SK-N-SH (cell line): ENCODE measurements around the gene SNRPA1. TPM values are rescaled to one million over a fixed set of nuclear protein-coding genes. Genes with fewer than 3 reads are reported as not detected.
A peak's percentile ranks its signal among the peaks of the same experiment; 100 is the strongest.

Source experiments
- CTCF ChIA-PET: fragments of 300-600, 350-600 bp; formaldehyde crosslinking; extraction: SDS; loops from one replicate; lab custom pipeline; 2021; lab: Yijun Ruan, JAX
- POLR2A ChIA-PET: fragments of 350-600 bp; sonication (Branson Sonifier 250); formaldehyde crosslinking; extraction: SDS; loops from one replicate; lab custom pipeline; 2020; ENCODE audit warnings: antibody characterized with exemption, inconsistent platforms; lab: Yijun Ruan, JAX
- DNase-seq: peaks from one replicate; pipeline ENCODE4 v3.0.0; 2012
- H2AFZ ChIP-seq: fragments of 200-600 bp; sonication (generic); 2 replicates; pipeline ENCODE4 v1.8.1; 2016; ENCODE audit warnings: antibody characterized with exemption, mild to moderate bottlenecking, low read depth
- H3F3A ChIP-seq: fragments of 200-600 bp; sonication (generic); replicated peaks from 2 replicates; pipeline ENCODE3; 2016; ENCODE audit warnings: antibody characterized with exemption, mild to moderate bottlenecking; ENCODE audit not compliant: insufficient read depth
- H3K27ac ChIP-seq, 2 experiments: fragments of 200-500 bp in 1 of 2; fragments of 200-600 bp in 1 of 2; sonication (Bioruptor generic) in 1 of 2; sonication (generic), shearing (Covaris generic) in 1 of 2; 2 replicates each; pipeline versions ENCODE4 v1.5.1 to v1.6.1; 2014 to 2016; ENCODE audit warnings: low read depth in 2 of 2, inconsistent platforms in 1 of 2, low read length in 1 of 2, mild to moderate bottlenecking in 1 of 2, mixed read lengths in 1 of 2
- H3K27me3 ChIP-seq: fragments of 200-600 bp; sonication (generic), shearing (Covaris generic); 2 replicates; pipeline ENCODE4 v1.6.1; 2016; ENCODE audit warnings: mixed run types; ENCODE audit not compliant: insufficient read depth
- H3K36me3 ChIP-seq, 2 experiments: fragments of 200-500 bp in 1 of 2; fragments of 200-600 bp in 1 of 2; sonication (Bioruptor generic) in 1 of 2; sonication (generic) in 1 of 2; replicated peaks in 1 of 2; 2 replicates each; pipeline versions ENCODE3 to v1.5.1; 2014 to 2016; ENCODE audit warnings: low read length in 1 of 2, mild to moderate bottlenecking in 1 of 2; ENCODE audit not compliant: insufficient read depth in 2 of 2, control insufficient read depth in 1 of 2
- H3K4me1 ChIP-seq, 2 experiments: fragments of 200-500 bp in 1 of 2; fragments of 200-600 bp in 1 of 2; sonication (Bioruptor generic) in 1 of 2; sonication (generic), shearing (Covaris generic) in 1 of 2; 2 replicates each; pipeline versions ENCODE4 v1.5.1 to v1.6.1; 2014 to 2016; ENCODE audit warnings: low read depth in 1 of 2, low read length in 1 of 2, mixed run types in 1 of 2; ENCODE audit not compliant: insufficient read depth in 2 of 2, control insufficient read depth in 1 of 2
- H3K4me2 ChIP-seq: fragments of 200-600 bp; sonication (generic), shearing (Covaris generic); 2 replicates; pipeline ENCODE4 v1.6.1; 2017; ENCODE audit warnings: mixed run types
- H3K4me3 ChIP-seq, 2 experiments: fragments of 200-500 bp in 1 of 2; fragments of 200-600 bp in 1 of 2; sonication (Bioruptor generic) in 1 of 2; sonication (generic), shearing (Covaris generic) in 1 of 2; 2 replicates each; pipeline versions ENCODE4 v1.5.1 to v1.8.1; 2014 to 2016; ENCODE audit warnings: low read depth in 2 of 2, inconsistent platforms in 1 of 2, low read length in 1 of 2, mild to moderate bottlenecking in 1 of 2, mixed read lengths in 1 of 2, moderate library complexity in 1 of 2
- H3K79me2 ChIP-seq: fragments of 200-600 bp; sonication (generic); 2 replicates; pipeline ENCODE4 v1.8.1; 2017; ENCODE audit warnings: mild to moderate bottlenecking; ENCODE audit not compliant: insufficient read depth
- H3K9ac ChIP-seq: fragments of 200-600 bp; sonication (generic); 2 replicates; pipeline ENCODE4 v1.6.1; 2017; ENCODE audit warnings: mixed run types
- H3K9me2 ChIP-seq: fragments of 200-600 bp; sonication (generic); 2 replicates; pipeline ENCODE4 v1.6.1; 2017; ENCODE audit warnings: mixed run types
- H3K9me3 ChIP-seq: fragments of 200-600 bp; sonication (generic); 2 replicates; pipeline ENCODE4 v1.6.1; 2017; ENCODE audit warnings: mixed run types, mild to moderate bottlenecking, moderate library complexity
- H4K20me1 ChIP-seq: fragments of 200-600 bp; sonication (generic); 2 replicates; pipeline ENCODE4 v1.6.1; 2017; ENCODE audit warnings: mild to moderate bottlenecking, mixed run types; ENCODE audit not compliant: insufficient read depth
- CHD2 ChIP-seq: fragments of 150-350 bp; IDR thresholded peaks from 2 replicates; pipeline ENCODE4 v1.6.1; 2018; ENCODE audit warnings: low read length; ENCODE audit not compliant: partially characterized antibody
- CTCF ChIP-seq: fragments of 200-600 bp; sonication (generic); IDR thresholded peaks from 2 replicates; pipeline ENCODE4 v1.6.1; 2017; ENCODE audit warnings: antibody characterized with exemption, mild to moderate bottlenecking, moderate library complexity
- EP300 ChIP-seq, 2 experiments: IDR thresholded peaks; 2 replicates each; pipeline versions ENCODE4 v1.4.0 to v1.6.1; 2012; ENCODE audit warnings: borderline replicate concordance in 1 of 2, low read depth in 1 of 2, low read length in 1 of 2
- FOXJ3 ChIP-seq: sonication (generic); formaldehyde crosslinking; IDR thresholded peaks from 2 replicates; pipeline ENCODE4 v1.5.1; 2020; ENCODE audit warnings: mild to moderate bottlenecking, missing genetic modification reagents
- GATA2 ChIP-seq: sonication (generic); formaldehyde crosslinking; IDR thresholded peaks from 2 replicates; pipeline ENCODE4 v1.5.0; 2020; ENCODE audit warnings: mild to moderate bottlenecking, missing genetic modification reagents
- MAX ChIP-seq: IDR thresholded peaks from 2 replicates; pipeline ENCODE4 v1.4.0; 2012; ENCODE audit warnings: low read depth
- MXI1 ChIP-seq: IDR thresholded peaks from 2 replicates; pipeline ENCODE4 v1.6.1; 2012; ENCODE audit warnings: mild to moderate bottlenecking, low read depth, low read length, improper control_type of control experiment
- PBX3 ChIP-seq: IDR thresholded peaks from 2 replicates; pipeline ENCODE4; 2012
- RCOR1 ChIP-seq: fragments of 150-350 bp; IDR thresholded peaks from 2 replicates; pipeline ENCODE4 v1.6.1; 2017; ENCODE audit warnings: antibody characterized with exemption, low read length
- SMC3 ChIP-seq: IDR thresholded peaks from 2 replicates; pipeline ENCODE4 v1.6.1; 2012; ENCODE audit warnings: low read depth, low read length, improper control_type of control experiment
- TCF12 ChIP-seq: IDR thresholded peaks from 2 replicates; pipeline ENCODE4 v1.4.0; 2012
- USF1 ChIP-seq: IDR thresholded peaks from 2 replicates; pipeline ENCODE4 v1.4.0; 2012; ENCODE audit warnings: low read depth, borderline replicate concordance
- whole genome bisulfite sequencing: methylation state at CpG from one replicate; pipeline ENCODE4 v1.1.6; 2017; ENCODE audit warnings: low lambda C conversion rate; 5-methylcytosine and 5-hydroxymethylcytosine counted together
- polyA plus RNA-seq, 3 experiments: library from polyadenylated mRNA; depleted of rRNA; stranded (reverse); fragments of >200 nt; gene quantifications; 2 replicates each; pipeline ENCODE4 v1.2.3, GENCODE V29; 2012

The SNRPA1 gene
- polyA plus RNA-seq, 1 of the 3 experiments (the other 2 are of a cell fraction) = 62.3 TPM

- Histone ChIP-seq H3K79me2 (peaks cover 31% of the 10 kb centered on the region), H3K36me3 (peaks cover 54 to 57% of the 10 kb centered on the region in 2 experiments), H3K27ac (peak overlapping the region in 1 of 2 experiments; percentile 74; a peak in 2 of 4 replicates), H3F3A (peaks cover 11% of the 10 kb centered on the region), H3K27me3 (no peaks in the 10 kb centered on the region), H3K9ac (no peak overlapping the region), H3K4me2 (no peak overlapping the region), H3K4me1 (peaks cover 3 to 29% of the 10 kb centered on the region in 2 experiments; a peak in 2 of 4 replicates), H4K20me1 (peaks cover 13% of the 10 kb centered on the region), H3K9me3 (no peaks in the 10 kb centered on the region), H2AFZ (no peak overlapping the region), H3K9me2 (no peaks in the 10 kb centered on the region), H3K4me3 (no peak overlapping the region)
- ChIA-PET POLR2A (no interaction called here), CTCF (interaction anchor here (1.2 to 2.8 kb wide), 10 partner anchors 14 to 601 kb away, joined by 3 to 13 read pairs (median 6); partner anchors contain the start of gene SNRPA1)
- TF ChIP-seq SMC3 (no peak), GATA2 (CRISPR knock-in tag) (peak; percentile 82), TCF12 (no peak), EP300 (IDR thresholded peaks at IDR 0.05; ENCODE audit: borderline replicate concordance in 1 of 2, low read depth in 1 of 2, low read length in 1 of 2) (peak in 1 of 2 experiments; percentile 57; a peak in 1 of 4 replicates), PBX3 (no peak), CHD2 (peak; percentile 43), FOXJ3 (0 out of 2 replicates have a peak, but pooled peaks have one; percentile 25), MXI1 (peak; percentile 56; the same call in 1 of the 2 replicates), RCOR1 (peak; percentile 22; the same call in 1 of the 2 replicates), MAX (no peak)
- DNase-seq = peak; percentile 79
- WGBS = 72% methylated on average over 9 of the region's 9 CpGs
Measured at GRCh38 chr15:101272584-101272983, 22.5 kb downstream of the SNRPA1 start.

- POLR2A ChIA-PET = interaction anchor here (0.7 kb wide), 1 partner anchor 12 kb away, joined by 3 read pairs; no protein-coding TSS in a partner anchor
- Histone ChIP-seq H3K4me2 (no peak overlapping the region), H3K9me2 (no peaks in the 10 kb centered on the region), H3K4me1 (peaks cover 0 to 24% of the 10 kb centered on the region in 2 experiments; a peak in 2 of 4 replicates), H3K27me3 (no peaks in the 10 kb centered on the region)
- no peak for DNase-seq
- TF ChIP-seq CTCF (peak; percentile 40), USF1 (no peak), MAX (0 out of 2 replicates have a peak, but pooled peaks have one; percentile 49)
- TF ChIP-seq, all 33 proteins: peak for 2
- no peaks in the 10 kb centered on the region; the same call in 1 of the 2 replicates for H4K20me1 ChIP-seq
- H3K79me2 ChIP-seq = peaks cover 7% of the 10 kb centered on the region; the same call in 1 of the 2 replicates
- H3K36me3 ChIP-seq = peaks cover 47 to 48% of the 10 kb centered on the region in 2 experiments
- H3K27ac ChIP-seq = no peak overlapping the region
- WGBS = 94% methylated on average over 16 of the region's 16 CpGs
- no peak overlapping the region for H3K9ac ChIP-seq
- no peaks in the 10 kb centered on the region for H3K9me3 ChIP-seq
- no peak overlapping the region for H3K4me3 ChIP-seq
- no peak overlapping the region for H2AFZ ChIP-seq
- CTCF ChIA-PET = interaction anchor here (0.6 to 2.2 kb wide), 9 partner anchors 12 to 372 kb away, joined by 3 to 9 read pairs (median 5); no protein-coding TSS in a partner anchor
- peaks cover 13% of the 10 kb centered on the region for H3F3A ChIP-seq
Measured at GRCh38 chr15:101269479-101270223, 25.4 kb downstream of the SNRPA1 start.
